Spleen (tissue), 7 donors: Measurements from ENCODE around the gene KRT79.

Source experiments
- POLR2A ChIP-seq, 3 donors: fragments of 450-650 bp; IDR thresholded peaks; one replicate each; pipeline ENCODE4 v1.5.1; 2017; ENCODE audit warnings: antibody characterized with exemption in 3 of 3, mild to moderate bottlenecking in 1 of 3
- POLR2AphosphoS5 ChIP-seq, 3 donors: sonication (generic); formaldehyde crosslinking; IDR thresholded peaks; one replicate each; pipeline ENCODE4 v1.5.1; 2017; ENCODE audit warnings: antibody characterized with exemption in 3 of 3
- TF ChIP-seq, protein P1 (sequence below), 11 experiments: fragments of 200-600 bp in 7 of 11; fragments of 450-650 bp in 4 of 11; sonication (generic) in 4 of 11; IDR thresholded peaks in 8 of 11; conservative IDR thresholded peaks in 3 of 11; 1 replicate in 7 of 11; 2 replicates in 4 of 11; pipeline versions ENCODE4 v1.4.0 to v1.8.0; 2016 to 2021; ENCODE audit warnings: antibody characterized with exemption in 11 of 11, inconsistent platforms in 4 of 11, mild to moderate bottlenecking in 1 of 11
- donor health status: DM: no; HTN: no; CAD: no; lungs with moderate emphysema.
- donor health status: DM: no; HTN: no; CAD: no.
- donor health status: DM: no; HTN: no; CAD: no.

DNA sequence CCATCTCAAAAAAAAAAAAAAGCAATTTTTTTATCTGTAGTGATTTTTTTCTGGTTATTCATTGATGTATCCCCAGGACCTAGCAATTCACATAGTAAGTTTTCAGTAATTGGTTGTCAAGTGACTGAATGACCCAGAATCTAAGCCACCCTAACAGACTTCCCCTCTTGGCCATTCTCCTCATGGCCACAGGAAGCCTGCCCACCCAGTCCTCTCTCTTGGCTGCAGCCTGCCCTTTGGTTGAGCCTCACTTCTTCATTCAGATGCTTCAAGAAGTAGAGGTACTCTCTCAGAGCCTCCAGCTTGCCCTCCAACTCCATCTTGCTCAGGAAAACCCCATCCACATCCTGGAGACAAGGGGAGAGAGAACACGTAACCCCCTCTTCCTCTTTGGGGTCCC, 11.8 kb upstream of the KRT79 start:
- TF ChIP-seq, protein P1, sequence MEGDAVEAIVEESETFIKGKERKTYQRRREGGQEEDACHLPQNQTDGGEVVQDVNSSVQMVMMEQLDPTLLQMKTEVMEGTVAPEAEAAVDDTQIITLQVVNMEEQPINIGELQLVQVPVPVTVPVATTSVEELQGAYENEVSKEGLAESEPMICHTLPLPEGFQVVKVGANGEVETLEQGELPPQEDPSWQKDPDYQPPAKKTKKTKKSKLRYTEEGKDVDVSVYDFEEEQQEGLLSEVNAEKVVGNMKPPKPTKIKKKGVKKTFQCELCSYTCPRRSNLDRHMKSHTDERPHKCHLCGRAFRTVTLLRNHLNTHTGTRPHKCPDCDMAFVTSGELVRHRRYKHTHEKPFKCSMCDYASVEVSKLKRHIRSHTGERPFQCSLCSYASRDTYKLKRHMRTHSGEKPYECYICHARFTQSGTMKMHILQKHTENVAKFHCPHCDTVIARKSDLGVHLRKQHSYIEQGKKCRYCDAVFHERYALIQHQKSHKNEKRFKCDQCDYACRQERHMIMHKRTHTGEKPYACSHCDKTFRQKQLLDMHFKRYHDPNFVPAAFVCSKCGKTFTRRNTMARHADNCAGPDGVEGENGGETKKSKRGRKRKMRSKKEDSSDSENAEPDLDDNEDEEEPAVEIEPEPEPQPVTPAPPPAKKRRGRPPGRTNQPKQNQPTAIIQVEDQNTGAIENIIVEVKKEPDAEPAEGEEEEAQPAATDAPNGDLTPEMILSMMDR (IDR thresholded peaks at IDR 0.05 in 8 of 11, conservative IDR thresholded peaks at IDR 0.05 in 3 of 11), result no peak
- TF ChIP-seq POLR2AphosphoS5 (IDR thresholded peaks at IDR 0.05), result no peak
- TF ChIP-seq POLR2A (IDR thresholded peaks at IDR 0.05), result no peak
